ENCODE results near the gene NXPE4.
"Not testable (repeated sequence)": the region's sequence is repeated elsewhere in the genome, so short reads cannot be mapped to it uniquely, and the experiment has no call there.

Gene NXPE4

DNA sequence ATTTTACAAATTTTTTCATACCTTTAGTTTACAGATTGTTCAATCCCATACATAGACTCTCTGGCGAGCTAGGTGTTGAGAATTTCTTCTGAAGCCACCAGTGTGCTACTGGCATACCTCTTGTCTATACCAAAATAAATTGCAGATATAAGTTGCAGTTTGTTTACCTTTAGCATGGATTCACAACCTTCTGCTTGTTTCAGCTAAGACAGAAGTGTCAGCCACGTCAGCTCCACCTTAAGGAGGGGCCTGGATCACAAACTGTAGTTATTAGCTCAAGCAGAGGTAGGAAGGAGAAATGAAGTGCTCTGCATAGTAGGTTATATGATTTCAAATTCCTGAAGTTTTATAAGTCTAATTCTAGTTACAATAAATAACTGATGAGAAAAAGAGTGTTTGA lies at the start of gene NXPE4:
Gene NXPE4 (minus strand): TSS at position 216 of the 400 bp plus-strand sequence. CDS start 1,027 bp downstream, outside the sequence.
- no peak for DNase-seq

DNA sequence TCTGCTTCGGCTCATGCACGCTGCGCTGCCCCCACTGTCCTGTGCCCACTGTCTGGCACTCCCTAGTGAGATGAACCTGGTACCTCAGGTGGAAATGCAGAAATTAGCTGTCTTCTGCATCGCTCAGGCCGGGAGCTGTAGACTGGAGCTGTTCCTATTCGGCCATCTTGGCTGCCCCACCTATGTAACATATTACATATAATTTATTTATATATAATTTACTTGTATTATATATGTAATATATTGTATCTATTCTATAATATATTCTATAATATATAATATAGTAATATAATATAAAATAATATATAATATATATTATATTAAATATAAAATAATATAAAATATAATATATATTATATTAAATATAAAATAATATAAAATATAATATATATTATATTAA lies 43.9 kb upstream of the NXPE4 start:
- not testable (repeated sequence) for DNase-seq

DNA sequence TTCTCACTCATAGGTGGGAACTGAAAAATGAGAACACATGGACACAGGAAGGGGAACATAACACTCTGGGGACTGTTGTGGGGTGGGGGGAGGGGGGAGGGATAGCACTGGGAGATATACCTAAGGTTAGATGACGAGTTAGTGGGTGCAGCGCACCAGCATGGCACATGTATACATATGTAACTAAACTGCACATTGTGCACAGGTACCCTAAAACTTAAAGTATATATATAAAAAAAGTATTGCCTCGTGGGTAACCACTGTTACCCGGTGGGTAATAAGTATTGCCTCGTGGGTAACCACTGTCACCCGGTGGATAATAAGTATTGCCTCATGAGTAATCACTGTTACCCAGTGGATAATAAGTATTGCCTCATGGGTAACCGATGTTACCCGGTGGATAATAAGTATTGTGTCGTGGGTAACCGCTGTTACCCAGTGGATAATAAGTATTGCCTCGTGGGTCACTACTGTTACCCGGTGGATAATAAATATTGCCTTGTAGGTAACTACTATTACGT lies 35.9 kb upstream of the NXPE4 start:
- DNase-seq: not testable (repeated sequence)

DNA sequence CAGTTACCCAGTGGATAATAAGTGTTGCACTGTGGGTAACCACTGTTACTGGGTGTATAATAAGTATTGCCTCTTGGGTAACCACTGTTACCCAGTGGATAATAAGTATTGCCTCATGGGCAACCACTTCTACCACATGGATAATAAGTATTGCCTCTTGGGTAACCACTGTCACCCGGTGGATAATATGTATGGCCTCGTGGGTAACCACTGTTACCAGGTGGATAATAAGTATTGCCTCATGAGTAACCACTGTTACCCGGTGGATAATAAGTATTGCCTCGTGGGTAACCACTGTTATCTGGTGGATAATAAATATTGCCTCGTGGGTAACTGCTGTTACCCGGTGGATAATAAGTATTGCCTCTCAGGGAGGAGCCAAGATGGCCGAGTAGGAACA lies 29.7 kb upstream of the NXPE4 start:
- no peak for DNase-seq

DNA sequence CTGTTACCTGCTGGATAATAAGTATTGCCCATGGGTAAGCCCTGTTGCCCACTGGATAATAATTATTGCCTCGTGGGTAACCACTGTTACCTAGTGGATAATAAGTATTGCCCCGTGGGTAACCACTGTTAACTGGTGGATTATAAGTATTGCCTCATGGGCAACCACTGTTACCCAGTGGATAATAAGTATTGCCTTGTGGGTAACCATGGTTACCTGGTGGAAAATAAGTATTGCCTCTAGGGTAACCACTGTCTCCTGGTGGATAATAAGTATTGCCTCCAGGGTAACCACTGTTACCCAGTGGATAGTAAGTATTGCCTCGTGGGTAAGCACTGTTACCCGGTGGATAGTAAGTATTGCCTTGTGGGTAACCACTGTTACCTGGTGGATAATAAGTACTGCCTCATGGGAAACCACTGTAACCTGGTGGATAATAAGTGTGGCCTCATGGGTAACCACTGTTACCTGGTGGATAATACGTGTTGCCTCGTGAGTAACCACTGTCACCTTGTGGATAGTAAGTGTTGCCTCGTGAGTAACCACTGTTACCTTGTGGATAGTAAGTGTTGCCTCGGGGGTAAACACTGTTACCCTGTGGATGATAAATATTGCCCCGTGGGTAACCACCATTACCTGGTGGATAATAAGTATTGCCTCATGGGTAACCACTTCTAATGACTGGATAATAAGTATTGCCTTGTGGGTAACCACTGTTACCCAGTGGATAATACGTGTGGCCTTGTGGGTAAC lies 29.0 kb upstream of the NXPE4 start:
- DNase-seq: no peak

DNA sequence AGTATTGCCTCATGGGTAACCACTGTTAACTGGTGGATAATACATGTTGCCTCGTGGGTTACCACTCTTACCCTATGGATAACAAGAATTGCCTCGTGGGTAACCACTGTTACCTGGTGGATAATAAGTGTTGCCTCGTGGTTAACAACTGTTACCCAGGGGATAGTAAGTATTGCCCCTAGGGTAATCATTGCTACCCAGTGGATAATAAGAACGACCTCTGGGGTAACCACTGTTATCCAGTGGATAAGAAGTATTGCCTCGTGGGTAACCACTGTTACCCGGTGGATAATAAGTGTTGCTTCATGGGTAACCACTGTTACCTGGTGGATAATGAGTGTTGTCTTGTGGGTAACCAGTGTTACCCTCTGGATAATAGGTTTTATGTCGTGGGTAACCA lies 28.1 kb upstream of the NXPE4 start:
- DNase-seq: no peak

DNA sequence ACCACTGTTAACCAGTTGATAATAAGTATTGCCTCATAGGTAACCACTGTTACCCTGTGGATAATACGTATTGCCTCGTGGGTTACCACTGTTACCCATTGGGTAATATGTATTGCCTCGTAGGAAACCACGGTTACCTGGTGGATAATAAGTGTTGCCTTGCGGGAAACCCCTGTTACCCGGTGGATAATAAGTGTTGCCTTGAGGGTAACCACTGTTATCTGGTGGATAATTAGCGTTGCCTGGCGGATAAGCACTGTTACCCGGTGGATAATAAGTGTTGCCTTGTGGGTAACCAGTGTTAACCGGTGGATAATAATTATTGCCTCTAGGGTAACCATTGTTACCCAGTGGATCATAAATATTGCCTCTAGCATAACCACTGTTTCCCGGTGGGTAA lies 27.3 kb upstream of the NXPE4 start:
- no peak for DNase-seq

DNA sequence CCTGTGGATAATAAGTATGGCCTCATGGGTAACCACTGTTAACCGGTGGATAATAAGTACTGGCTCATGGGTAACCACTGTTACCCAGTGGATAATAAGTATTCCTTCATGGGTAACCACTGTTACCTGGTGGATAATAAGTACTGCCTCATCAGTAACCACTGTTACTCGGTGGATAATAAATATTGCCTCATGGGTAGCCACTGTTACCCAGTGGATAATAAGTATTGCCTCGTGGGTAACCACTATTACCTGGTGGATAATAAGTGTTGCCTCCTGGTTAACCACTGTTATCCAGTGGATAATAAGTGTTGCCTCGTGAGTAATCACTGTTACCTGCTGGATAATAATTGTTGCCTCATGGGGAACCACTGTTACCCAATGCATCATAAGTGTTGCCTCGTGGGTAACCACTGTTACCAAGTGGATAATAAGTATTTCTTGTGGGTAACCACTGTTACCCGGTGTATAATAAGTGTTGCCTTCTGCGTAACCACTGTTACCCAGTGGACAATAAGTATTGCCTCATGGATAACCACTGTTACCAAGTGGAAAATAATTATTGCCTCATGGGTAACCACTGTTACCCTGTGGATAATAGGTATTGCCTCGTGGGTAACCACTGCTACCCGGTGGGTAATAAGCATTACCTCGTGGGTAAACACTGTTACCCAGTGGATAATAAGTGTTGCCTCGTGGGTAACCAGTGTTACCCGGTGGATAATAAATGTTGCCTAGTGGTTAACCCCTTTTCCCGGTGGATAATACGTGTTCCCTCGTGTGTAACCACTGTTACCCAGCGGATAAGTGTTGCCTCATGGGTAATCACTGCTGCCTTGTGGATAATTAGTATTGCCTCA lies 26.6 kb upstream of the NXPE4 start:
- no peak for DNase-seq

DNA sequence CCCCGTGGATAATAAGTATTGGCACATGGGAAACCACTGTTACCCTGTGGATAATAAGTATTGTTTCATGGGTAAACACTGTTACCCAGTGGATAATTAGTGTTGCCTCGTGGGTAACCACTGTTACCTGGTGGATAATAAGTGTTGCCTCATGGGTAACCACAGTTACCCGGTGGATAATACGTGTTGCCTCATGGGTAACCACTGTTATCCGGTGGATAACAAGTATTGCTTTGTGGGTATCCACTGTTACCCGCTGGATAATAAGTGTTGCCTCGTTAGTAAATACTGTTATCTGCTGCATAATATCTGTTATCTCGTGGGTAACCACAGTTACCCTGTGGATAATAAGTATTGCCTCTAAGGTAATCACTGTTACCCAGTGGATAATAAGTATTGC lies 25.5 kb upstream of the NXPE4 start:
- DNase-seq: no peak

DNA sequence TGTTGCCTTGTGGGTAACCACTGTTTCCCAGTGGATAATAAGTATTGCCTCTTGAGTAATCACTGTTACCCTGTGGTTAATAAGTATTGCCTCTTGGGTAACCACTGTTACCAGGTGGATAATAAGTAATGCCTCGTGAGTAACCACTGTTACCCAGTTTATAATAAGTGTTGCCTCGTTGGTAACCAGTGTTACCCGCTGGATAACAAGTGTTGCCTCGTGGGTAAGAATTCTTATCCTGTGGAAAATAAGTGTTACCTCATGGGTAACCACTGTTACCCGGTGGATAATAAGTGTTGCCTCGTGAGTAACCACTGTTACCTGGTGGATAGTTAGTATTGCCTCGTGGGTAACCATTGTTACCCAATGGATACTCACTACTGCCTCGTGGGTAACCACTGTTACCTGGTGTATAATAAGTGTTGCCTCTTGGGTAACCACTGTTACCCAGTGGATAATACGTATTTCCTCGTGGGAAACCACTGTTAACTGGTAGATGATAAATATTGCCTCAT lies 24.1 kb upstream of the NXPE4 start:
- no peak for DNase-seq

DNA sequence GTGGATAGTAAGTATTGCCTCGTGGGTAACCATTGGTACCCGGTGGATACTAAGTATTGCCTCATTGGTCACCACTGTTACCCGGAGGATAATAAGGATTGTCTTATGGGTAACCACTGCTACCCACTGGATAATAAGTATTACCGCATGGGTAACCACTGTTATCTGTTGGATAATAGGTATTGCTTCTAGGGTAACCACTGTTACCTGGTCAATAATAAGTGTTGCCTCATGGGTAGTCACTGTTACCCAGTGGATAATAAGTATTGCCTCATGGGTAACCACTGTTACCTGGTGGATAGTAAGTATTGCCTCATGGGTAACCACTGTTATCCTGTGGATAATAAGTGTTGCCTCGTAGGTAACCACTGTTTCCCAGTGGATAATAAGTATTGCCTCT lies 22.6 kb upstream of the NXPE4 start:
- no peak for DNase-seq

DNA sequence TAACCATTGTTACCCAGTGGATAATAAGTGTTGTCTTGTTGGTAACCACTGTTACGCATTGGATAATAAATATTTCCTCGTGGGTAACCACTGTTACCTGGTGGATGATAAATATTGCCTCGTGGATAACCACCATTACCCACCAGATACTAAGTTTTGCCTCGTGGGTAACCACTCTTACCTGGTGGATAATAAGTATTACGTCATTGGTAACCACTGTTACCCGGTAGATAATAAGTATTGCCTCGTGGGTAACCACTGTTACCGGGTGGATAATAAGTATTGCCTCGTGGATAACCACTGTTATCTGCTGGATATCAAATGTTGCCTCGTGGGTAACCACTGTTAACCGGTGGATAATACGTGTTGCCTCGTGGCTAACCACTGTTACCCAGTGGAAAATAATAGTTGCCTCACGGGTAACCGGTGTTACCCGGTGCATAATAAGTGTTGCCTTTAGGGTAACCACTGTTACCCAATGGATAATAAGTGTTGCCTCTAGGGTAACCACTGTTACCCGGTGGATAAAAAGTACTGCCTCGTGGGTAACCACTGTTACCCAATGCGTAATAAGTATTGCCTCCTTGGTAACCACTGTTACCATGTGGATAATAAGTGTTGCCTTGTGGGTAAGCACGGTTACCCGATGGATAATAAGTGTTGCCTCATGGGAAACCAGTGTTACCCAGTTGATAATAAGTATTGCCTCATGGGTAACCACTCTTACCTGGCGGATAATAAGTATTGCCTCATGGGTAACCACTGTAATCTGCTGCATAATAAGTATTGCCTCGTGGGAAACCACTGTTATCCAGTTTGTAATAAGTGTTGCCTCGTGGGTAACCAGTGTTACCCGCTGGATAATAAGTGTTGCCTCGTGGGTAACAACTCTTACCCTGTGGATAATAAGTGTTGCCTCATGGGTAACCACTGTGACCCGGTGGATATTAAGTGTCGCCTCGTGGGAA lies 21.9 kb upstream of the NXPE4 start:
- no peak for DNase-seq

DNA sequence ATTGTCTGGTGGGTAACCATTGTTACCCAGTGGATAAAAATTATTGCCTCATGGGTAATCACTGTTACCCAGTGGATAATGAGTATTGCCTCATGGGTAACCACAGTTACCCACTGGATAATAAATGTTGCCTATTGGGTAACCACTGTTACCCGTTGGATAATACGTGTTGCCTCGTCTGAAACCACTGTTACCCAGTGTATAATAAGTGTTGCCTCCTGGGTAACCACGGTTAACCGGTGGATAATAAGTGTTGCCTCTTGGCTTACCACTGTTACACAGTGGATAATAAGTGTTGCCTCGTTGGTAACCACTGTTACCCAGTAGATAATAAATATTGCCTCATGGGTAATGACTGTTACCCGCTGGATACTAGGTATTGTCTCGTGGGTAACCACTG lies 20.9 kb upstream of the NXPE4 start:
- no peak for DNase-seq

DNA sequence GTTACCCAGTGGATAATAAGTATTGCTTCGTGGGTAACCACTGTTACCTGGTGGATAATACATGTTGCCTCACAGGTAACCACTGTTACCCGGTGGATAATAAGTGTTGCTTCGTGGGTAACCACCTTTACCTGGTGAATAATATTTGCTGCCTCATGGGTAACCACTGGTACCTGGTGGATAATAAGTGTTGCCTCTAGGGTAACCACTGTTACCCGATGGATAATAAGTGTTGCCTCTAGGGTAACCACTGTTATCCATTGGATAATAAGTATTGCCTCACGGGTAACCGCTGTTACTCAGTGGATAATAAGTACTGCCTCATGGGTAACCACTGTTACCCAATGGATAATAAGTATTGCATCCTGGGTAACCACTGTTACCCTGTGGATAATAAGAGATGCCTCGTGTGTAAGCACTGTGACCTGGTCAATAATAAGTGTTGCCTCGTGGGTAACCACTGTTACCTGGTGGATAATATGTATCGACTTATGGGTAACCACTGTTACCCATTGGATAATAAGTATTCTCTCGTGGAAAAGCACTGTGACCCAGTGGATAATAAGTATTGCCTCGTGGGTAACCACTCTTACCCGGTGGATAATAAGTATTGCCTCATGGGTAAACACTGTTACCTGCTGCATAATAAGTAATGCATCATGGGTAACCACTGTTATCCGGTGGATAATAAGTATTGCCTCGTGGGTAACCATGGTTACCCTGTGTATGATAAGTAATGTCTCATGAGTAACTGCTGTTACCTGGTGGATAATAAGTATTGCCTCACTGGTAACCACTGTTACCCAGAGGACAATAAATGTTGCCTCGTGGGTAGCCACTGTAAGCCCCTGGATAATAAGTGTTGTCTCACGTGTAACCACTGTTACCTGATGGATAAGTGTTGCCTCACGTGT lies 20.1 kb upstream of the NXPE4 start:
- DNase-seq: no peak

DNA sequence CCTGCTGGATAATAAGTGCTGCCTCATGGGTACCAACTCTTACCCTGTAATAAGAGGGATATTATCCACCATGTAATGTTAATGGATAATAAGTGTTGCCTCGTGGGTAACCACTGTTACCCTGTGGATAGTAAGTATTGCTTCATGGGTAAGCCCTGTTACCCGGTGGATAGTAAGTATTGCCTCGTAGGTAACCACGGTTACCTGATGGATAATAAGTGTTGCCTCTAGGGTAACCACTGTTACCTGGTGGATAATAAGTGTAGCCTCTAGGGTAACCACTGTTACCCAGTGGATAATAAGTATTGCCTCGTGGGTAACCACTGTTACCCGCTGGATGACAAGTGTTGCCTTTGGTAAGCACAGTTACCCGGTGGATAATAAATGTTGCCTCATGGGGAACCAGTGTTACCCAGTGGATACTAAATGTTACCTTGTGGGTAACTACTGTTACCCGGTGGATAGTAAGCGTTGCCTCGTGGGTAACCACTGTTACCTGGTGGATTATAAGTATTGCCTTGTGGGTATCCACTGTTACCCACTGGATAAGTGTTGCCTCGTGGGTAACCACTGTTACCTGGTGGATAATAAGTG lies 18.6 kb upstream of the NXPE4 start:
- DNase-seq: no peak

DNA sequence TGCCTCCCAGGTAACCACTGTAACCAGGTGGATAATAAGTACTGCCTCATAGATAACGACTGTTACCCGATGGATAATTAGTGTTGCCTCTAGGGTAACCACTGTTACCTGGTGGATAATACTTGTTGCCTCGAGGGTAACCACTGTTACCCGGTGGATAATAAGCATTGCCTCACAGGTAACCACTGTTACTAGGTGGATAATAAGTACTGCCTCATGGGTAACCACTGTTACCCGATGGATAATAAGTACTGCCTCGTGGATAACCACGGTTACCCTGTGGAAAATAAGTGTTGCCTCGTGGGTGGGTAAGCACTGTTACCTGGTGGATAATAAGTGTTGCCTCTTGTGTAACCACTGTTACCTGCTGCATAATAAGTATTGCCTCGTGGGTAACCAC lies 17.5 kb upstream of the NXPE4 start:
- not testable (repeated sequence) for DNase-seq

DNA sequence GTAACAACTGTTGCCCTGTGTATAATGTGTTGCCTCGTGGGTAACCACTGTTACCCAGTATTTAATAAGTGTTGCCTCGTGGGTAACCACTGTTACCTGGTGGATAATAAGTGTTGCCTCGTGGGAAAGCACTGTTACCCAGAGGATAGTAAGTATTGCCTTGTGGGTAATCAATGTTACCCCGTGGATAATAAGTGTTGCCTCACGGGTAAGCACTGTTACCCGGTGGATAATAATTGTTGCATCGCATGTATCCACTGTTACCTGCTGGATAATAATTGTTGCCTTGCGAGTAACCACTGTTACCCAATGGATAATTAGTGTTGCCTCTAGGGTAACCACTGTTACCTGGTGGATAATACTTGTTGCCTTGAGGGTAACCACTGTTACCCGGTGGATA lies 17.1 kb upstream of the NXPE4 start:
- DNase-seq: no peak

DNA sequence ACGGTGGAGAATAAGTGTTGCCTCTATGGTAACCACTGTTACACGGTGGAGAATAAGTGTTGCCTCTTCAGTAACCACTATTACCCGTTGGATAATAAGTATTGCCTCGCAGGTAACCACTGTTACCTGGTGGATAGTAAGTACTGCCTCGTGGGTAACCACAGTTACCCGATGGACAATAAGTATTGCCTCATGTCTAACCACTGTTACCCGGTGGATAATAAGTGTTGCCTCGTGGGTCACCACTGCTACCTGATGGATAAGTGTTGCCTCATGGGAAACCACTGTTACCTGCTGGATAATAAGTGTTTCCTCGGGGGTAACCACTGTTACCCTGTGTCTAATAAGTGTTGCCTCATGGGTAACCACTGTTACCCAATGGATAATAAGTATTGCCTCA lies 16.6 kb upstream of the NXPE4 start:
- not testable (repeated sequence) for DNase-seq

DNA sequence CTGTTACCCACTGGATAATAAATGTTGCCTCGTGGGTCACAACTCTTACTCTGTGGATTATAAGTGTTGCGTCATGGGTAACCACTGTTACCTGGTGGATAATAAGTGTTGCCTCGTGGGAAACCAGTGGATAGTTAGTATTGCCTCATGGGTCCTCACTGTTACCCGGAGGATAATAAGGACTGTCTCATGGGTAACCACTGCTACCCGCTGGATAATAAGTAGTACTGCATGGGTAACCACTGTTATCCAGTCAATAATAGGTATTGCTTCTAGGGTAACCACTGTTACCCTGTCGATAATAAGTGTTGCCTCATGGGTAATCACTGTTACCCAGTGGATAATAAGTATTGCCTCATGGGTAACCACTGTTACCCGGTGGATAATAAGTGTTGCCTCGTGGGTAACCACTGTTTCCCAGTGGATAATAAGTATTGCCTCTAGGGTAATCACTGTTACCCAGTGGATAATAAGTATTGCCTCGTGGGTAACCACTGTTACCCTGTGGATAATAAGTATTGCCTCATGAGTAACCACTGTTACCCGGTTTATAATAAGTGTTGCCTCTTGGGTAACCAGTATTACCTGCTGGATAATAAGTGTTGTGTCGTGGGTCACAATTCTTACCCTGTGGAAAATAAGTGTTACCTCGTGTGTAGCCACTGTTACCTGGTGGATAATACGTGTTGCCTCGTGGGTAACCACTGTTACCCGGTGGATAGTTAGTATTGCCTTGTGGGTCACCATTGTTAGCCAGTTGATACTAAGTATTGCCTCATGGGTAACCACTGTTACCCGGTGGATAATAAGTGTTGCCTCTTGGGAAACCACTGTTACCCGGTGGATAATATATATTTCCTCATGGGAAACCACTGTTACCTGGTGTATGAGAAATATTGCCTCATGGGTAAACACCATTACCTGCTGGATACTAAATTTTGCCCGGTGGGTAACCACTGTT lies 15.7 kb upstream of the NXPE4 start:
- no peak for DNase-seq

DNA sequence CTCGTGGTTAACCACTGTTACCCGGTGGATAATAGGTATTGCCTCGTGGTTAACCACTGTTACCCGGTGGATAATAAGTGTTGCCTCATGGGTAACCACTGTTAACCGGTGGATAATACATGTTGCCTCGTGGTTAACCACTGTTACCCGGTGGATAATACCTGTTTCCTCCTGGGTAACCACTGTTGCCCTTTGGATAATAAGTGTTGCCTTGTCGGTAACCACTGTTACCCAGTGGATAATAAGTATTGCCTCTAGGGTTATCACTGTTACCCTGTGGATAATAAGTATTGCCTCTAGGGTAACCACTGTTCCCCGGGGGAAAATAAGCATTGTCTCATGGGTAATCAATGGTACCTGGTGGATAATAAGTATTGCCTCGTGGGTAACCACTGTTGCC lies 15.0 kb upstream of the NXPE4 start:
- no peak for DNase-seq
